IPS DF 6.9 (cell line): ENCODE results near the gene FNDC1.

ENCODE experiments used
- DNase-seq: peaks from one replicate; pipeline ENCODE4 v3.0.0-alpha.2; 2013; ENCODE audit warnings: low read depth, low spot score
- H3K27ac ChIP-seq: one replicate; pipeline ENCODE4 v1.5.1; 2013; ENCODE audit warnings: low read length, control low read depth
- H3K27me3 ChIP-seq: 2 replicates; pipeline ENCODE4 v1.6.1; 2013; ENCODE audit warnings: mild to moderate bottlenecking, low read length; ENCODE audit not compliant: control insufficient read depth, insufficient read depth
- H3K36me3 ChIP-seq: 2 replicates; pipeline ENCODE4 v1.6.1; 2013; ENCODE audit warnings: low read length; ENCODE audit not compliant: control insufficient read depth, insufficient read depth
- H3K4me1 ChIP-seq: 2 replicates; pipeline ENCODE4 v1.6.1; 2013; ENCODE audit warnings: low read length; ENCODE audit not compliant: control insufficient read depth, insufficient read depth
- H3K4me3 ChIP-seq: 2 replicates; pipeline ENCODE4 v1.5.1; 2013; ENCODE audit warnings: mild to moderate bottlenecking, low read length
- H3K9me3 ChIP-seq: 2 replicates; pipeline ENCODE4 v1.6.1; 2013; ENCODE audit warnings: low read length, inconsistent platforms; ENCODE audit not compliant: control insufficient read depth, insufficient read depth
- WGBS: extraction: QIAGEN DNeasy Blood & Tissue Kit; methylation state at CpG from one replicate; pipeline ENCODE4 v1.1.7; 2013; ENCODE audit warnings: mixed read lengths, missing lambda C conversion rate; ENCODE audit not compliant: insufficient read length, insufficient coverage; 5-methylcytosine and 5-hydroxymethylcytosine counted together

The FNDC1 gene

GRCh38 chr6:159254186-159254585 lies 85.0 kb downstream of the FNDC1 start:
- no peaks in the 10 kb centered on the region for H3K4me1 ChIP-seq
- no peaks in the 10 kb centered on the region for H3K27me3 ChIP-seq
- H3K27ac ChIP-seq: no peak overlapping the region
- DNase-seq: no peak
- WGBS: no CpG with 5 or more reads among the region's 2 CpGs
- H3K36me3 ChIP-seq: no peaks in the 10 kb centered on the region
- H3K9me3 ChIP-seq: no peaks in the 10 kb centered on the region
- H3K4me3 ChIP-seq: no peak overlapping the region

GRCh38 chr6:159255434-159255951 lies 86.3 kb downstream of the FNDC1 start:
- Histone ChIP-seq H3K36me3 (no peaks in the 10 kb centered on the region), H3K4me1 (no peaks in the 10 kb centered on the region), H3K27ac (no peak overlapping the region), H3K9me3 (no peaks in the 10 kb centered on the region), H3K27me3 (no peaks in the 10 kb centered on the region), H3K4me3 (no peak overlapping the region)
- DNase-seq: no peak
- no CpG with 5 or more reads among the region's 4 CpGs for WGBS

GRCh38 chr6:159256128-159256527 lies 86.9 kb downstream of the FNDC1 start:
- H3K36me3 ChIP-seq: no peaks in the 10 kb centered on the region
- no peak overlapping the region for H3K4me3 ChIP-seq
- no peaks in the 10 kb centered on the region for H3K9me3 ChIP-seq
- H3K27ac ChIP-seq: no peak overlapping the region
- H3K27me3 ChIP-seq: no peaks in the 10 kb centered on the region
- DNase-seq: no peak
- no peaks in the 10 kb centered on the region for H3K4me1 ChIP-seq
- no CpG with 5 or more reads among the region's 5 CpGs for whole genome bisulfite sequencing

GRCh38 chr6:159257846-159258245 lies 88.6 kb downstream of the FNDC1 start:
- no peak for DNase-seq
- Histone ChIP-seq H3K36me3 (no peaks in the 10 kb centered on the region), H3K4me1 (no peaks in the 10 kb centered on the region), H3K27me3 (no peaks in the 10 kb centered on the region), H3K4me3 (no peak overlapping the region), H3K27ac (no peak overlapping the region), H3K9me3 (no peaks in the 10 kb centered on the region)
- WGBS: no CpG with 5 or more reads among the region's 6 CpGs

GRCh38 chr6:159259441-159260125 lies 90.4 kb downstream of the FNDC1 start:
- WGBS: no CpG with 5 or more reads among the region's 3 CpGs
- no peaks in the 10 kb centered on the region for H3K36me3 ChIP-seq
- H3K4me3 ChIP-seq: no peak overlapping the region
- DNase-seq: no peak
- H3K27ac ChIP-seq: no peak overlapping the region
- H3K9me3 ChIP-seq: no peaks in the 10 kb centered on the region
- no peaks in the 10 kb centered on the region for H3K4me1 ChIP-seq
- no peaks in the 10 kb centered on the region for H3K27me3 ChIP-seq

- H3K27me3 ChIP-seq: no peaks in the 10 kb centered on the region
Observed at GRCh38 chr6:159260208-159260607, 91.0 kb downstream of the FNDC1 start.

GRCh38 chr6:159261995-159262394 lies 92.8 kb downstream of the FNDC1 start:
- no peak for DNase-seq
- Histone ChIP-seq H3K4me3 (no peak overlapping the region), H3K36me3 (no peaks in the 10 kb centered on the region), H3K9me3 (no peaks in the 10 kb centered on the region), H3K27ac (no peak overlapping the region), H3K27me3 (no peaks in the 10 kb centered on the region), H3K4me1 (no peaks in the 10 kb centered on the region)

More at GRCh38 chr6:159260208-159260607, 91.0 kb downstream of the FNDC1 start:
- WGBS: no CpG with 5 or more reads among the region's 4 CpGs
- H3K4me1 ChIP-seq: no peaks in the 10 kb centered on the region
- DNase-seq: no peak
- H3K36me3 ChIP-seq: no peaks in the 10 kb centered on the region
- H3K27ac ChIP-seq: no peak overlapping the region
- H3K4me3 ChIP-seq: no peak overlapping the region
- H3K9me3 ChIP-seq: no peaks in the 10 kb centered on the region

GRCh38 chr6:159262586-159262985 lies 93.4 kb downstream of the FNDC1 start:
- Histone ChIP-seq H3K4me3 (no peak overlapping the region), H3K27me3 (no peaks in the 10 kb centered on the region), H3K36me3 (no peaks in the 10 kb centered on the region), H3K9me3 (no peaks in the 10 kb centered on the region), H3K27ac (no peak overlapping the region), H3K4me1 (no peaks in the 10 kb centered on the region)
- DNase-seq: no peak
- WGBS: no CpG with 5 or more reads among the region's 2 CpGs

GRCh38 chr6:159267165-159267564 lies 98.0 kb downstream of the FNDC1 start:
- H3K27ac ChIP-seq: no peak overlapping the region
- no peaks in the 10 kb centered on the region for H3K9me3 ChIP-seq
- DNase-seq: no peak
- no peak overlapping the region for H3K4me3 ChIP-seq
- no peaks in the 10 kb centered on the region for H3K27me3 ChIP-seq
- H3K4me1 ChIP-seq: no peaks in the 10 kb centered on the region
- no peaks in the 10 kb centered on the region for H3K36me3 ChIP-seq
- no CpG with 5 or more reads among the region's 4 CpGs for WGBS

GRCh38 chr6:159268511-159268910 lies 99.3 kb downstream of the FNDC1 start:
- WGBS: 100% methylated on average over 1 of the region's 1 CpG
- Histone ChIP-seq H3K27me3 (no peaks in the 10 kb centered on the region), H3K27ac (no peak overlapping the region), H3K4me1 (no peaks in the 10 kb centered on the region), H3K36me3 (no peaks in the 10 kb centered on the region), H3K9me3 (no peaks in the 10 kb centered on the region), H3K4me3 (no peak overlapping the region)
- no peak for DNase-seq

- H3K36me3 ChIP-seq: no peaks in the 10 kb centered on the region
- no peak overlapping the region for H3K27ac ChIP-seq
- no peaks in the 10 kb centered on the region for H3K9me3 ChIP-seq
- no peaks in the 10 kb centered on the region for H3K27me3 ChIP-seq
- no peak for DNase-seq
- no peak overlapping the region for H3K4me3 ChIP-seq
- no peaks in the 10 kb centered on the region for H3K4me1 ChIP-seq
- WGBS: no CpG with 5 or more reads among the region's 10 CpGs
Observed at GRCh38 chr6:159271257-159271656, 102.1 kb downstream of the FNDC1 start.
